HL-60 (cell line): Measurements from ENCODE around the gene ASB13.

Experiments used
- CTCF ChIP-seq: IDR thresholded peaks from one replicate; pipeline ENCODE4 v1.5.1; 2011; ENCODE audit warnings: low read length, control low read depth, inconsistent platforms; ENCODE audit not compliant: insufficient read depth
- POLR2AphosphoS5 ChIP-seq: IDR thresholded peaks from 2 replicates; pipeline ENCODE4 v1.6.1; 2012; ENCODE audit warnings: low read depth
- REST ChIP-seq: IDR thresholded peaks from 2 replicates; pipeline ENCODE4 v1.6.1; 2012; ENCODE audit warnings: low read depth; ENCODE audit not compliant: insufficient replicate concordance

GRCh38 chr10:5640501-5640900, 25.9 kb downstream of the ASB13 start:
- TF ChIP-seq POLR2AphosphoS5 (no peak), REST (no peak), CTCF (no peak)
